GM12874 (cell line): Measurements from ENCODE around the gene AFP.

ENCODE experiments used
- TF ChIP-seq, protein P1 (sequence below): IDR thresholded peaks from 2 replicates; pipeline ENCODE4 v1.5.1; 2011; ENCODE audit warnings: low read depth, mild to moderate bottlenecking, control low read depth, low read length, moderate library complexity; ENCODE audit not compliant: insufficient read depth

The AFP gene

DNA sequence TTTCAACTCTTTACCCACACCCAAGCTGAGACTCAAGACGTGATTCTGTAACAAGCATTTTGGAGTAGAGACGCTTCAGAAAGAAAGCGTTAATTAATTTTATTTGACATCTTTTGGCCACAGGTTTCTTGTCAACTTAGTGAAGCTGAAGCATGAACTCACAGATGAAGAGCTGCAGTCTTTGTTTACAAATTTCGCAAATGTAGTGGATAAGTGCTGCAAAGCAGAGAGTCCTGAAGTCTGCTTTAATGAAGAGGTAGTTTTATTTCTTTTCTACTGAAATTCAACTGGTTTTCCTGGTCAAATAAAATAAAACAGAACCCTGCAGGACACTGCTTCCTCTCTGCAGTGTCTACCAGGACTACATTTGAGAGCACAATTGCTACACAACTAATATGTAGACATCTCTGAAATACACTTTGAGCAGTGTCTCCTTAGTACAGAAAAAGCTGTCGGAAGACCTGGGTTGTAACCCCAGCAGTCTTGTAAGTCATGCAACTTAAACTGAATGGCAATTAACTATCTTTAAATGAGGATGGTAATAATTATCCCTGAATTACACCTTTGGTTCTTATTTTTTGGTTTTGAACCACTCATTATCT lies 65.7 kb downstream of the AFP start:
- TF ChIP-seq, protein P1, sequence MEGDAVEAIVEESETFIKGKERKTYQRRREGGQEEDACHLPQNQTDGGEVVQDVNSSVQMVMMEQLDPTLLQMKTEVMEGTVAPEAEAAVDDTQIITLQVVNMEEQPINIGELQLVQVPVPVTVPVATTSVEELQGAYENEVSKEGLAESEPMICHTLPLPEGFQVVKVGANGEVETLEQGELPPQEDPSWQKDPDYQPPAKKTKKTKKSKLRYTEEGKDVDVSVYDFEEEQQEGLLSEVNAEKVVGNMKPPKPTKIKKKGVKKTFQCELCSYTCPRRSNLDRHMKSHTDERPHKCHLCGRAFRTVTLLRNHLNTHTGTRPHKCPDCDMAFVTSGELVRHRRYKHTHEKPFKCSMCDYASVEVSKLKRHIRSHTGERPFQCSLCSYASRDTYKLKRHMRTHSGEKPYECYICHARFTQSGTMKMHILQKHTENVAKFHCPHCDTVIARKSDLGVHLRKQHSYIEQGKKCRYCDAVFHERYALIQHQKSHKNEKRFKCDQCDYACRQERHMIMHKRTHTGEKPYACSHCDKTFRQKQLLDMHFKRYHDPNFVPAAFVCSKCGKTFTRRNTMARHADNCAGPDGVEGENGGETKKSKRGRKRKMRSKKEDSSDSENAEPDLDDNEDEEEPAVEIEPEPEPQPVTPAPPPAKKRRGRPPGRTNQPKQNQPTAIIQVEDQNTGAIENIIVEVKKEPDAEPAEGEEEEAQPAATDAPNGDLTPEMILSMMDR = no peak

DNA sequence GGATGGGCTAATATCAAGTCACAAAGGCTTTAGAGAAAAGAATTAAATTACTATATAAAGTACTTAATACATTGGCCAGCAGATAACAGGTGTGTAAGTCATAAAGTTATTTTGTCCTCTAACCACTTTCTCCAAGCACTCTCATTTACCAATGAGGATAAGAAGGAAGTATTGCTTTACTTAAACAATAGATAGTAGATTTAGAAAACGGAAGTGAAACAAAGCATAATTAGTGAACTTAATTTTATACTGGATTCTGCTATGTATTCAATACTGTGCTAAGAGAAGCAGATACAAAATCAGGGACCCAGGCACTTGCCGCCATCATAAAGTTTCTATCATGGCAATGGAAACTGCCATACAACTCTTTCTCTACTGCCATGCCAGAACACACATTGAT lies 69.5 kb downstream of the AFP start:
- TF ChIP-seq, protein P1 = no peak
